ENCODE measurements around the gene ARFGEF2.
"Not testable (repeated sequence)": the region's sequence is repeated elsewhere in the genome, so short reads cannot be mapped to it uniquely, and the experiment has no call there.

DNA sequence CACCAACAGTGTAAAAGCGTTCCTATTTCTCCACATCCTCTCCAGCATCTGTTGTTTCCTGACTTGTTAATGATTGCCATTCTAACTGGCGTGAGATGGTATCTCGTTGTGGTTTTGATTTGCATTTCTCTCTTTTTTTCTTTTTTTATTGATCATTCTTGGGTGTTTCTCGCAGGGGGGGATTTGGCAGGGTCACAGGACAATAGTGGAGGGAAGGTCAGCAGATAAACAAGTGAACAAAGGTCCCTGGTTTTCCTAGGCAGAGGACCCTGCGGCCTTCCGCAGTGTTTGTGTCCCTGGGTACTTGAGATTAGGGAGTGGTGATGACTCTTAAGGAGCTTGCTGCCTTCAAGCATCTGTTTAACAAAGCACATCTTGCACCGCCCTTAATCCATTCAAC, 13.5 kb downstream of the ARFGEF2 start:
- TF ChIP-seq, protein P1, sequence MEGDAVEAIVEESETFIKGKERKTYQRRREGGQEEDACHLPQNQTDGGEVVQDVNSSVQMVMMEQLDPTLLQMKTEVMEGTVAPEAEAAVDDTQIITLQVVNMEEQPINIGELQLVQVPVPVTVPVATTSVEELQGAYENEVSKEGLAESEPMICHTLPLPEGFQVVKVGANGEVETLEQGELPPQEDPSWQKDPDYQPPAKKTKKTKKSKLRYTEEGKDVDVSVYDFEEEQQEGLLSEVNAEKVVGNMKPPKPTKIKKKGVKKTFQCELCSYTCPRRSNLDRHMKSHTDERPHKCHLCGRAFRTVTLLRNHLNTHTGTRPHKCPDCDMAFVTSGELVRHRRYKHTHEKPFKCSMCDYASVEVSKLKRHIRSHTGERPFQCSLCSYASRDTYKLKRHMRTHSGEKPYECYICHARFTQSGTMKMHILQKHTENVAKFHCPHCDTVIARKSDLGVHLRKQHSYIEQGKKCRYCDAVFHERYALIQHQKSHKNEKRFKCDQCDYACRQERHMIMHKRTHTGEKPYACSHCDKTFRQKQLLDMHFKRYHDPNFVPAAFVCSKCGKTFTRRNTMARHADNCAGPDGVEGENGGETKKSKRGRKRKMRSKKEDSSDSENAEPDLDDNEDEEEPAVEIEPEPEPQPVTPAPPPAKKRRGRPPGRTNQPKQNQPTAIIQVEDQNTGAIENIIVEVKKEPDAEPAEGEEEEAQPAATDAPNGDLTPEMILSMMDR (IDR thresholded peaks at IDR 0.05) = not testable (repeated sequence)
- not testable (repeated sequence) for TF ChIP-seq POLR2A (IDR thresholded peaks at IDR 0.05)

Measured in ovary (tissue), 3 donors.